Gastroesophageal sphincter (tissue), 4 donors: ENCODE measurements around the gene PNKD. TPM values are rescaled to one million over a fixed set of nuclear protein-coding genes. Genes with fewer than 3 reads are reported as not detected.

Experiments used
- ATAC-seq: fragments of 150-250 bp; one replicate; pipeline ENCODE4 v1.9.1; 2016; ENCODE audit warnings: mild to moderate bottlenecking, moderate library complexity
- H3K27ac ChIP-seq, 4 donors: fragments of 200-600 bp; sonication (generic) in 3 of 4; 1 replicate in 3 of 4; 2 replicates in 1 of 4; pipeline ENCODE4 v1.5.1; 2016 to 2019
- H3K27me3 ChIP-seq: fragments of 200-600 bp; sonication (generic); one replicate; pipeline ENCODE4 v1.5.1; 2019
- H3K36me3 ChIP-seq, 2 donors: fragments of 200-600 bp; sonication (generic); one replicate each; pipeline ENCODE4 v1.5.1; 2019; ENCODE audit warnings: control low read depth in 1 of 2
- H3K4me1 ChIP-seq, 3 donors: fragments of 200-600 bp; sonication (generic); 1 replicate in 2 of 3; 2 replicates in 1 of 3; pipeline ENCODE4 v1.5.1; 2016 to 2019; ENCODE audit warnings: control low read depth in 2 of 3
- H3K4me3 ChIP-seq, 2 donors: fragments of 200-600 bp; sonication (generic); one replicate each; pipeline ENCODE4 v1.5.1; 2019; ENCODE audit warnings: mild to moderate bottlenecking in 1 of 2, moderate library complexity in 1 of 2
- H3K9me3 ChIP-seq, 3 donors: fragments of 200-600 bp; sonication (generic); one replicate each; pipeline ENCODE4 v1.5.1; 2017 to 2019; ENCODE audit warnings: control low read depth in 2 of 3
- EP300 ChIP-seq: sonication (generic); formaldehyde crosslinking; IDR thresholded peaks from one replicate; pipeline ENCODE4 v1.6.1; 2017; ENCODE audit warnings: antibody characterized with exemption, mild to moderate bottlenecking
- POLR2A ChIP-seq, 2 donors: fragments of 450-650 bp; IDR thresholded peaks; one replicate each; pipeline ENCODE4 v1.6.1; 2017; ENCODE audit warnings: antibody characterized with exemption in 2 of 2, mild to moderate bottlenecking in 2 of 2, moderate library complexity in 1 of 2
- POLR2AphosphoS5 ChIP-seq: sonication (generic); formaldehyde crosslinking; IDR thresholded peaks from one replicate; pipeline ENCODE4 v1.6.1; 2017; ENCODE audit warnings: antibody characterized with exemption
- WGBS, 2 donors: methylation state at CpG; one replicate each; pipeline ENCODE4 v1.1.5; 2018; ENCODE audit warnings: low coverage in 1 of 2; 5-methylcytosine and 5-hydroxymethylcytosine counted together
- small RNA-seq, 4 donors: library from RNA; depleted of rRNA; stranded (forward); fragments of <200 nt; gene quantifications; one replicate each; pipeline ENCODE3, GENCODE V24; 2016
- total RNA-seq, 4 donors: library from RNA; depleted of rRNA; stranded (reverse); fragments of >200 nt; gene quantifications; one replicate each; pipeline ENCODE4 v1.1.0, GENCODE V29; 2016
- TF ChIP-seq, protein P1 (sequence below), 4 experiments: fragments of 200-600 bp in 2 of 4; fragments of 450-650 bp in 2 of 4; sonication (generic) in 1 of 4; IDR thresholded peaks; one replicate each; pipeline ENCODE4 v1.5.1; 2017 to 2019; ENCODE audit warnings: antibody characterized with exemption in 4 of 4, mild to moderate bottlenecking in 2 of 4, moderate library complexity in 2 of 4

The PNKD gene
- total RNA-seq, 4 donors from 2014 or later, result 48.6 to 60.2 (median 56.9) TPM

GRCh38 chr2:218395456-218395825, 125.1 kb downstream of the PNKD start:
- no CpG with 5 or more reads among the region's 16 CpGs for WGBS, 2 donors
- H3K27me3 ChIP-seq, result no peaks in the 10 kb centered on the region
- H3K27ac ChIP-seq, result peak overlapping the region; percentile 95 to 100 (median 98)
- H3K9me3 ChIP-seq, result no peaks in the 10 kb centered on the region
- ATAC-seq, result no peak
- TF ChIP-seq POLR2A (IDR thresholded peaks at IDR 0.05) (no peak), POLR2AphosphoS5 (no peak), EP300 (no peak)
- TF ChIP-seq, protein P1, sequence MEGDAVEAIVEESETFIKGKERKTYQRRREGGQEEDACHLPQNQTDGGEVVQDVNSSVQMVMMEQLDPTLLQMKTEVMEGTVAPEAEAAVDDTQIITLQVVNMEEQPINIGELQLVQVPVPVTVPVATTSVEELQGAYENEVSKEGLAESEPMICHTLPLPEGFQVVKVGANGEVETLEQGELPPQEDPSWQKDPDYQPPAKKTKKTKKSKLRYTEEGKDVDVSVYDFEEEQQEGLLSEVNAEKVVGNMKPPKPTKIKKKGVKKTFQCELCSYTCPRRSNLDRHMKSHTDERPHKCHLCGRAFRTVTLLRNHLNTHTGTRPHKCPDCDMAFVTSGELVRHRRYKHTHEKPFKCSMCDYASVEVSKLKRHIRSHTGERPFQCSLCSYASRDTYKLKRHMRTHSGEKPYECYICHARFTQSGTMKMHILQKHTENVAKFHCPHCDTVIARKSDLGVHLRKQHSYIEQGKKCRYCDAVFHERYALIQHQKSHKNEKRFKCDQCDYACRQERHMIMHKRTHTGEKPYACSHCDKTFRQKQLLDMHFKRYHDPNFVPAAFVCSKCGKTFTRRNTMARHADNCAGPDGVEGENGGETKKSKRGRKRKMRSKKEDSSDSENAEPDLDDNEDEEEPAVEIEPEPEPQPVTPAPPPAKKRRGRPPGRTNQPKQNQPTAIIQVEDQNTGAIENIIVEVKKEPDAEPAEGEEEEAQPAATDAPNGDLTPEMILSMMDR (IDR thresholded peaks at IDR 0.05), result no peak
- peaks cover 0 to 36% (median 0%) of the 10 kb centered on the region in 3 donors for H3K4me1 ChIP-seq
- peak overlapping the region; percentile 76 to 85 for H3K4me3 ChIP-seq
- no peaks in the 10 kb centered on the region for H3K36me3 ChIP-seq

DNA sequence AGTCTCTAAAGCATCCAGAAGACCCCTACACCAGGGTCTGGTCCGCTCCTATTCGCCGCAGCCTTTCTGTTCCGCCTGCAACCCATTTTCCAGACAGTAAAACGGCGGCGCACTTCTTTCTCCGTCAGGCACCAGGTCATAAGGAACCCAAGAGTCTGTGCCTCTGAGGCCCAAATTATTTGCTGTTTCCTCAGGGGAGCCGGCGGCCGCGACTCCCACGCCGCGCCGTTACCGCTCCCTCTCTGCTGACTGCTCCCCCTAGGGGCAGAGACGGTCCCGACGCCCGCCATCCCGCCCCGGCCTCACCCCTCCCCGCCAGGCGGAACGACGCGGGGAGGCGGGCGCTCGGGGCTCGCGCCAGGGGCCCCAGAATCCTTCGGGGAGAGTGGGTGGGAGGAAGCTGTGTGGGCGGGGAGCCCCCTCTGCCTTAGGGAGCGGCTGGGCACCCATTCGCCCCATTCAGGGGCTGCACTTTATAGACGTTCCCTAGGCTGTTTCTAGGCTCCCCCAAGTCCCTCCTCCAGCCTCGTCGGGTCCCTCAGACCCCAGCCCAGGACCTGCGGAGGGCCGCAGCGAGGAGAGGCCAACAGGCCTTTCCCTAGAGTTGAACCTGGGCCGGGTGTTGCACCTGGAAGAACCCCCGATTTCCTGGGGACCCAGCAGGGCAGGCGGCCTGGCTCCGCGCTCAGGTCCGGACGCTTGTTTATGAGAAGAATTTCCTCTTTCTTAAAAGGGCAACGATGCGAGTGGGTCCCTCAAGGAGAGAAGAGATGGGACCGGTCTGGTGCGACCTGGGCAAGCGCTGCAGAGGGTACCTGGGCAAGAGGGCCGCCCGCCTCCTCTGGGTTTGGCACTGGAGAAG, 125.7 kb downstream of the PNKD start:
- Histone ChIP-seq H3K36me3 (peaks cover 0 to 2% of the 10 kb centered on the region in 2 donors), H3K4me1 (peaks cover 0 to 38% (median 2%) of the 10 kb centered on the region in 3 donors), H3K4me3 (peak overlapping the region; percentile 76 to 85), H3K27ac (peak overlapping the region; percentile 95 to 100 (median 98)), H3K27me3 (no peaks in the 10 kb centered on the region), H3K9me3 (no peaks in the 10 kb centered on the region)
- peak; percentile 78 for ATAC-seq
- peak; percentile 81 for TF ChIP-seq POLR2AphosphoS5
- peak; percentile 51 to 62 for TF ChIP-seq POLR2A (IDR thresholded peaks at IDR 0.05)
- TF ChIP-seq EP300, result no peak
- TF ChIP-seq, protein P1 (IDR thresholded peaks at IDR 0.05), result peak in 3 of 4 experiments; percentile 94 to 99 (median 95)
- WGBS, 2 donors, result no CpG with 5 or more reads among the region's 57 CpGs

Small RNAs within 50 kb of the gene (small RNA-seq; reads per million reads assigned to genes)
- 0 reads per million in 4 donors for gene MIR6810

Other genes with a start within 250 kb of the PNKD start
- not detected for gene RUFY4, start 201.3 kb upstream of the PNKD start, total RNA-seq
- 1 to 10 TPM in 2 of 4 donors, not detected in 2; 2.4 to 3.2 TPM for gene CXCR2, start 144.5 kb upstream of the PNKD start, total RNA-seq
- 1 to 10 TPM in 1 of 4 donors, not detected in 3; 1.8 TPM for gene CXCR1, start 103.6 kb upstream of the PNKD start, total RNA-seq
- gene ARPC2, start 53.3 kb upstream of the PNKD start, total RNA-seq, result 100 to 1,000 TPM; 275 to 314 (median 287) TPM
- 1 to 10 TPM in 2 of 4 donors, under 1 TPM in 2; 0.31 to 4.0 (median 1.4) TPM for gene GPBAR1, start 9.5 kb upstream of the PNKD start, total RNA-seq
- 100 to 1,000 TPM in 3 of 4 donors, 10 to 100 TPM in 1; 97.8 to 163 (median 131) TPM for gene AAMP, start 382 bp upstream of the PNKD start, total RNA-seq
- 100 to 1,000 TPM; 152 to 245 (median 191) TPM for gene TMBIM1, start 22.0 kb downstream of the PNKD start, total RNA-seq
- not detected for gene CATIP, start 86.3 kb downstream of the PNKD start, total RNA-seq
- gene SLC11A1, start 111.8 kb downstream of the PNKD start, total RNA-seq, result 10 to 100 TPM in 2 of 4 donors, 1 to 10 TPM in 2; 5.9 to 23.0 (median 9.5) TPM
- 100 to 1,000 TPM; 121 to 159 (median 136) TPM for gene CTDSP1, start 129.3 kb downstream of the PNKD start, total RNA-seq
- gene VIL1, start 148.6 kb downstream of the PNKD start, total RNA-seq, result not detected